Ectodermal cell (in vitro differentiated cells): ENCODE measurements around the gene GLIPR2. TPM values are rescaled to one million over a fixed set of nuclear protein-coding genes. Genes with fewer than 3 reads are reported as not detected.
"Not testable (repeated sequence)": the region's sequence is repeated elsewhere in the genome, so short reads cannot be mapped to it uniquely, and the experiment has no call there.

Source experiments
- H3K27ac ChIP-seq: 2 replicates; pipeline ENCODE4 v1.7.0; 2013; ENCODE audit warnings: mild to moderate bottlenecking, low read depth, low read length; ENCODE audit not compliant: insufficient read depth, poor library complexity, severe bottlenecking
- H3K27me3 ChIP-seq: 2 replicates; pipeline ENCODE4 v1.7.0; 2013; ENCODE audit warnings: mild to moderate bottlenecking, low read length; ENCODE audit not compliant: insufficient read depth, control insufficient read depth, poor library complexity, severe bottlenecking
- H3K36me3 ChIP-seq: one replicate; pipeline ENCODE4 v1.7.0; 2013; ENCODE audit warnings: low read length; ENCODE audit not compliant: control insufficient read depth, insufficient read depth
- H3K4me1 ChIP-seq: one replicate; pipeline ENCODE4 v1.7.0; 2013; ENCODE audit warnings: low read length; ENCODE audit not compliant: control insufficient read depth, insufficient read depth
- H3K4me3 ChIP-seq: 2 replicates; pipeline ENCODE4 v1.7.0; 2013; ENCODE audit warnings: low read depth, low read length, control low read depth; ENCODE audit not compliant: insufficient read depth
- H3K9me3 ChIP-seq: 2 replicates; pipeline ENCODE4 v1.7.0; 2013; ENCODE audit warnings: mild to moderate bottlenecking, low read length, moderate library complexity; ENCODE audit not compliant: control insufficient read depth
- WGBS, 2 experiments: methylation state at CpG; one replicate each; pipeline ENCODE4 v1.1.7; 2013; ENCODE audit warnings: missing lambda C conversion rate in 2 of 2; 5-methylcytosine and 5-hydroxymethylcytosine counted together
- polyA plus RNA-seq, 4 experiments: library from polyadenylated mRNA; stranded (reverse); fragments of 50-300 nt; gene quantifications; one replicate each; pipeline ENCODE4 v1.2.3, GENCODE V29; 2013

GLIPR2 gene
- polyA plus RNA-seq (2013, experiment 1 of 4) = 40.7 TPM
- polyA plus RNA-seq (2013, experiment 2 of 4) = 30.2 TPM
- 25.0 TPM for polyA plus RNA-seq (2013, experiment 3 of 4)
- 24.2 TPM for polyA plus RNA-seq (2013, experiment 4 of 4)

- peaks cover 8% of the 10 kb centered on the region for H3K4me1 ChIP-seq
- H3K27me3 ChIP-seq = peaks cover 49% of the 10 kb centered on the region
- no peak within 1 kb of the TSS for H3K27ac ChIP-seq
- WGBS, 2 experiments = 0% methylated on average over 83 of the region's 83 CpGs
- H3K36me3 ChIP-seq = no peaks in the 10 kb centered on the region
- H3K9me3 ChIP-seq = no peaks in the 10 kb centered on the region
- peak within 1 kb of the TSS; percentile 56 for H3K4me3 ChIP-seq
Observed at GRCh38 chr9:36136272-36136893, at the start of gene GLIPR2. Gene GLIPR2 (plus strand): TSS chr9:36136733. CDS start chr9:36136779, 46 bp downstream.

GRCh38 chr9:36087054-36087453 is 49.5 kb upstream of the GLIPR2 start:
- H3K27me3 ChIP-seq, H3K36me3 ChIP-seq, H3K4me1 ChIP-seq, H3K27ac ChIP-seq, H3K4me3 ChIP-seq, H3K9me3 ChIP-seq: not testable (repeated sequence)

DNA sequence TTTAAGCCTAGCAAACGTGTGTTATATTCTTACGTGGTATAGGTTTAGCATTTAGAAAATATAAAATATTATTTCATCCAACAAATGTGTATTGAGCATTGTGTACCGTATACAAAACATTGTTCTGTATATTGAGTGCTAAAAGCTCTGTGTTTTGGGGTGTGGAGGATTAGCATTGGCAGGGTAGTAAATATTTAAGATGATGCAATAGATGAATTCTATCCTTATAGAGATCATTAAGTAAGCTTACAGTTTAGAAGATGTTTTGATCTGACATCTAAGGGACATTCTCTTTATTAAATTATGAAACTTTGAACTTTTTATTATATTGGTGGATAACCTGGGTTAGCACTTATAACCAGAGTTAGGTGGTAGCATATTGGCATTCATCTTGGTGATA is 48.5 kb upstream of the GLIPR2 start:
- Histone ChIP-seq H3K9me3 (no peaks in the 10 kb centered on the region), H3K27me3 (no peaks in the 10 kb centered on the region), H3K27ac (no peak overlapping the region), H3K4me3 (no peak overlapping the region), H3K4me1 (peaks cover 3% of the 10 kb centered on the region), H3K36me3 (peaks cover 5% of the 10 kb centered on the region)
- 94% methylated on average over 1 of the region's 3 CpGs; no CpG with 5 or more reads in 1 of the 2 experiments for WGBS, 2 experiments

GRCh38 chr9:36091026-36091953 is 45.2 kb upstream of the GLIPR2 start:
- Histone ChIP-seq H3K4me3 (no peak overlapping the region), H3K4me1 (peaks cover 3% of the 10 kb centered on the region), H3K27ac (no peak overlapping the region), H3K36me3 (peaks cover 5% of the 10 kb centered on the region), H3K27me3 (no peaks in the 10 kb centered on the region), H3K9me3 (no peaks in the 10 kb centered on the region)
- WGBS, 2 experiments = 85 to 90% methylated on average over 5 to 7 of the region's 8 CpGs

DNA sequence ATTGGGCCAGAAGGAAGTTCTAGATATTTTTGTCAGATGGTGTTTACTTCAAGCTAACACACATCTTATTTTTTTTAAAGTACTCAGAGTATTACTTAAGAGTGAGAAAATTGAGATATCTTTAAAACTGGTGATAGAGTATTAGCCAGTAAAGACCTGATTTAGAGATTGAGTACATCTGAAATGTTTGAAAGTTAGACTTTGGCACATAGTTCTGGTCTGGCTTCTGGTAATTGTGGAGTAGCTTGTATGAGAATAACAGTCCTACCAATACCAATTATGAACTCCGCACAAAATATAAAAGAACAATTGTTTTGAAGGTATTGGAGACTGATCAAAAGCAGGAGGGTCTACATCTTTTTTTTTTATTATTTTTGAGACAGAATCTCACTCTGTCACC is 44.5 kb upstream of the GLIPR2 start:
- Histone ChIP-seq H3K27ac (no peak overlapping the region), H3K27me3 (no peaks in the 10 kb centered on the region), H3K36me3 (no peaks in the 10 kb centered on the region), H3K4me3 (no peak overlapping the region), H3K9me3 (no peaks in the 10 kb centered on the region), H3K4me1 (peaks cover 3% of the 10 kb centered on the region)
- no CpG with 5 or more reads among the region's 1 CpG for WGBS, 2 experiments

DNA sequence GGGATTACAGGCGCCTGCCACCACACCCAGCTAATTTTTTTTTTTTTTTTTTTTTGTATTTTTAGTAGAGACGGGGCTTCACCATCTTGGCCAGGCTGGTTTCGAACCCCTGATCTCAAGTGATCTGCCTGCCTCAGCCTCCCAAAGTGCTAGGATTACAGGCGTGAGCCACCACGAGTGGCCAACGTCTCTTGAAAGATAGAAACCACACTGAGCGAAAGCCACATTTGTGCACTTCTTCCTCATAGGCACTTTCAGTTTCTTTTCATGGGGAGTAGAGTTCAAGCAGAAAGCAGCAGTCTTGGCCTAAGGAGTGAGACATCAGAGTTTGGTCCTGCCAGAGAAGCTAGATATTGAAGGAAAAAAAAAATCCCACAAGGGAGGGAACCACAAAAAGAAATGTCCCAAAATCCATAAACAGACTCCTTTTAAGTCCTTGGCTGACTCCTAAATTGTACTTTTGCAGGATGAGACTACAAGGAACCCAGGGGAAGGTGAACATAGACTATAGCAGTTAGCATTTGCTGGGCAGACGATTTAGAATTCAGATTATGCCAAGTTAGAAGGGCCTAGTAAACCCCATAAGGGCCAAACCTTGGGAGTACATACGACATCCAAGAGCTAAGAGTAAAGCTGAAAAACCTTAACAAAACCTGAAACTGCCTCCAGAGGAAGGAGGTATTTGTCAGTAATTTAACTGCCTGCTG is 43.9 kb upstream of the GLIPR2 start:
- Histone ChIP-seq H3K27ac (no peak overlapping the region), H3K27me3 (no peaks in the 10 kb centered on the region), H3K4me1 (peaks cover 3% of the 10 kb centered on the region), H3K9me3 (no peaks in the 10 kb centered on the region), H3K4me3 (no peak overlapping the region), H3K36me3 (no peaks in the 10 kb centered on the region)
- WGBS, 2 experiments = 94 to 96% methylated on average over 8 of the region's 9 CpGs

- no peak overlapping the region for H3K4me3 ChIP-seq
- no peaks in the 10 kb centered on the region for H3K9me3 ChIP-seq
- 60 to 95% methylated on average over 1 to 2 of the region's 2 CpGs for WGBS, 2 experiments
- no peak overlapping the region for H3K27ac ChIP-seq
- H3K27me3 ChIP-seq = no peaks in the 10 kb centered on the region
- H3K4me1 ChIP-seq = peaks cover 3% of the 10 kb centered on the region
- H3K36me3 ChIP-seq = no peaks in the 10 kb centered on the region
Observed at GRCh38 chr9:36093384-36093783, 43.1 kb upstream of the GLIPR2 start.

DNA sequence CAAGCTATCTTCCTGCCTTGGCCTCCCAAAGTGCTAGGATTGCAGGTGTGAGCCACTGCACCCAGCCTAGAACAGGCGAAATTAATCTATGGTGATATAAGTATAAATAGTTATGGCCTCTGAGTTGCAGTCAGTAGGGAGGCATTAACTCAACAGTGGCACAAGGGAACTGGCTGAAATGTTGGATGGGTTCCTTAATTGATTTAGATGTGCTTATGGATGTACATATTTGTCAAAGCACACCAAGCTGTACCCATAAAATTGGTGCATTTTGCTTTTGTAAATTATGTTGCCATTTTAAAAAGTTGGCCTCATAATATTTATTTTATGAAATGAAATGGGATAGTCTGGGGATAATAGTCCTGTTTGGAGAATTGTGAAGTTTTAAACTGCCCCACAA is 36.8 kb upstream of the GLIPR2 start:
- no peaks in the 10 kb centered on the region for H3K27me3 ChIP-seq
- H3K4me3 ChIP-seq = no peak overlapping the region
- no peaks in the 10 kb centered on the region for H3K9me3 ChIP-seq
- no peaks in the 10 kb centered on the region for H3K36me3 ChIP-seq
- 86 to 96% methylated on average over 1 of the region's 1 CpG for WGBS, 2 experiments
- no peak overlapping the region for H3K27ac ChIP-seq
- H3K4me1 ChIP-seq = peaks cover 7% of the 10 kb centered on the region

DNA sequence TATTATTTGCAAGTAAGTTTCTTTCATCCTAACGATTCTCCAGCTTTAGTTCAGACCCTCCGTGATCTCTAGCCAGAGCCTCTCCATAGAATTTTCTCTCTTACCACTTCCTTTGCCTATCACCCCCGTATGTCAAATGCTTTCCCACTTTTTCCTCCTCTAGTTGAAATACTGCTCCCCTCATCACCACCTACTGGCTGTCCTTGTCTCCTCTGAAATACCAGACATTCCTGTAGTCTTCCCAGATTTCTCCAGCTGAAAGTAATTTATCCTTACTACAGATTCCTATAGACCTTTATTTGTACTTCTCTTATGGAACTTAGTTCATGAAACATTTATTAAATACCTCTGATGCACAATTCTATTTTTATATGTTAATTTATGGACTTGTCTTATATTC is 36.0 kb upstream of the GLIPR2 start:
- no peak overlapping the region for H3K27ac ChIP-seq
- H3K36me3 ChIP-seq = no peaks in the 10 kb centered on the region
- no peak overlapping the region for H3K4me3 ChIP-seq
- peaks cover 7% of the 10 kb centered on the region for H3K4me1 ChIP-seq
- H3K9me3 ChIP-seq = no peaks in the 10 kb centered on the region
- no peaks in the 10 kb centered on the region for H3K27me3 ChIP-seq
- 46 to 51% methylated on average over 3 of the region's 3 CpGs for WGBS, 2 experiments
